HepG2 (cell line): ENCODE data around the gene FGFR2. TPM values are rescaled to one million over a fixed set of nuclear protein-coding genes. Genes with fewer than 3 reads are reported as not detected.

Experiments used
- AHR ChIP-seq: IDR thresholded peaks from 2 replicates; pipeline ENCODE4 v1.6.1; 2018; ENCODE audit warnings: missing genetic modification reagents, missing compliant biosample characterization
- BRCA1 ChIP-seq: sonication (generic); formaldehyde crosslinking; IDR thresholded peaks from 2 replicates; pipeline ENCODE4 v1.4.0; 2020; ENCODE audit warnings: missing genetic modification reagents
- CHD4 ChIP-seq: fragments of 200-600 bp; sonication (generic); IDR thresholded peaks from 2 replicates; pipeline ENCODE4 v1.7.0; 2017; ENCODE audit warnings: mild to moderate bottlenecking, low read length, borderline replicate concordance
- ELF1 ChIP-seq: sonication (generic); formaldehyde crosslinking; IDR thresholded peaks from 2 replicates; pipeline ENCODE4 v1.4.0; 2020; ENCODE audit warnings: missing genetic modification reagents
- ESRRA ChIP-seq: sonication (generic); formaldehyde crosslinking; IDR thresholded peaks from 2 replicates; pipeline ENCODE4 v1.5.1; 2020; ENCODE audit warnings: mild to moderate bottlenecking, low read depth, missing genetic modification reagents
- HDAC2 ChIP-seq: sonication (generic); formaldehyde crosslinking; IDR thresholded peaks from 2 replicates; pipeline ENCODE4 v1.4.0; 2020; ENCODE audit warnings: missing genetic modification reagents
- JUND ChIP-seq: sonication (generic); formaldehyde crosslinking; IDR thresholded peaks from 2 replicates; pipeline ENCODE4 v1.8.0; 2022; ENCODE audit warnings: mild to moderate bottlenecking, missing genetic modification reagents
- RBM22 ChIP-seq: fragments of 200-400 bp; formaldehyde crosslinking; optimal IDR thresholded peaks from 2 replicates; pipeline ENCODE3; 2017; ENCODE audit warnings: mild to moderate bottlenecking, low read length, moderate library complexity
- RXRA ChIP-seq: sonication (generic); formaldehyde crosslinking; IDR thresholded peaks from 2 replicates; pipeline ENCODE4 v1.5.1; 2020; ENCODE audit warnings: missing genetic modification reagents
- SALL2 ChIP-seq: sonication (generic); formaldehyde crosslinking; IDR thresholded peaks from 2 replicates; pipeline ENCODE4 v1.8.1; 2023; ENCODE audit warnings: mild to moderate bottlenecking, missing genetic modification reagents, inconsistent platforms
- SNAPC2 ChIP-seq: sonication (generic); formaldehyde crosslinking; IDR thresholded peaks from 2 replicates; pipeline ENCODE4 v1.8.1; 2022; ENCODE audit warnings: mild to moderate bottlenecking, missing genetic modification reagents
- TMF1 ChIP-seq: sonication (generic); formaldehyde crosslinking; IDR thresholded peaks from 2 replicates; pipeline ENCODE4 v1.8.1; 2022; ENCODE audit warnings: low read depth, missing genetic modification reagents
- TRIM24 ChIP-seq: sonication (generic); formaldehyde crosslinking; IDR thresholded peaks from 2 replicates; pipeline ENCODE4 v1.8.0; 2022; ENCODE audit warnings: mild to moderate bottlenecking, missing genetic modification reagents
- U2AF1 ChIP-seq: fragments of 200-400 bp; formaldehyde crosslinking; optimal IDR thresholded peaks from 2 replicates; pipeline ENCODE3; 2017; ENCODE audit warnings: mild to moderate bottlenecking, low read depth, low read length
- ZFP1 ChIP-seq: IDR thresholded peaks from 2 replicates; pipeline ENCODE4 v1.6.1; 2016
- ZNF138 ChIP-seq: sonication (generic); formaldehyde crosslinking; IDR thresholded peaks from 2 replicates; pipeline ENCODE4 v1.5.0; 2020; ENCODE audit warnings: mild to moderate bottlenecking, low read depth, missing genetic modification reagents
- ZNF143 ChIP-seq: sonication (generic); formaldehyde crosslinking; IDR thresholded peaks from 2 replicates; pipeline ENCODE4 v1.4.0; 2020; ENCODE audit warnings: missing genetic modification reagents
- ZNF253 ChIP-seq: sonication (generic); formaldehyde crosslinking; IDR thresholded peaks from 2 replicates; pipeline ENCODE4 v1.8.0; 2022; ENCODE audit warnings: mild to moderate bottlenecking, missing genetic modification reagents, borderline replicate concordance
- ZNF44 ChIP-seq: sonication (generic); formaldehyde crosslinking; IDR thresholded peaks from 2 replicates; pipeline ENCODE4 v1.5.1; 2020; ENCODE audit warnings: mild to moderate bottlenecking, missing genetic modification reagents
- ZNF546 ChIP-seq: sonication (generic); formaldehyde crosslinking; conservative IDR thresholded peaks from 2 replicates; pipeline ENCODE4 v1.8.1; 2023; ENCODE audit warnings: mild to moderate bottlenecking, missing genetic modification reagents
- ZNF577 ChIP-seq: sonication (generic); formaldehyde crosslinking; IDR thresholded peaks from 2 replicates; pipeline ENCODE4 v1.4.0; 2020; ENCODE audit warnings: mild to moderate bottlenecking, low read depth, missing genetic modification reagents, borderline replicate concordance
- ZNF768 ChIP-seq: sonication (generic); formaldehyde crosslinking; IDR thresholded peaks from 2 replicates; pipeline ENCODE4 v1.4.0; 2020; ENCODE audit warnings: missing genetic modification reagents
- polyA plus RNA-seq, 8 experiments: library from polyadenylated mRNA; depleted of rRNA in 3 of 8; stranded (reverse) in 7 of 8; unstranded in 1 of 8; fragments of >200 nt; fragmentation: Illumina TruSeq in 4 of 8; extraction: Trizol in 4 of 8; gene quantifications; 2 replicates each; pipeline versions ENCODE4 v1.2.1 to v1.2.3, GENCODE V29; 2011 to 2016; ENCODE audit warnings: low read depth in 4 of 8, missing spikeins in 1 of 8, mixed read lengths in 1 of 8; ENCODE audit not compliant: insufficient read depth in 1 of 8
- total RNA-seq, 5 experiments: library from RNA; depleted of rRNA; stranded (reverse); fragments of >200 nt; fragmentation: Illumina TruSeq; extraction: Trizol; gene quantifications; 2 replicates each; pipeline ENCODE4 v1.2.3, GENCODE V29; 2016; ENCODE audit warnings: low read depth in 1 of 5
- TF ChIP-seq, protein P1 (sequence below): sonication (generic); formaldehyde crosslinking; IDR thresholded peaks from 2 replicates; pipeline ENCODE4 v1.4.0; 2020; ENCODE audit warnings: missing genetic modification reagents, borderline replicate concordance
- TF ChIP-seq, protein P2 (sequence below): fragments of 450-650 bp; IDR thresholded peaks from 2 replicates; pipeline ENCODE4 v1.6.1; 2016
- TF ChIP-seq, protein P3 (sequence below): sonication (generic); formaldehyde crosslinking; conservative IDR thresholded peaks from 2 replicates; pipeline ENCODE4 v1.4.0; 2020; ENCODE audit warnings: missing genetic modification reagents
- TF ChIP-seq, protein P4 (sequence below): sonication (generic); formaldehyde crosslinking; conservative IDR thresholded peaks from 2 replicates; pipeline ENCODE4 v1.5.0; 2020; ENCODE audit warnings: missing genetic modification reagents

Gene FGFR2
- total and polyA plus RNA-seq, 2 of the 13 experiments (the other 11 are each of a cell fraction or from before 2014, with no cell fraction given) = 1.6 to 2.6 TPM

DNA sequence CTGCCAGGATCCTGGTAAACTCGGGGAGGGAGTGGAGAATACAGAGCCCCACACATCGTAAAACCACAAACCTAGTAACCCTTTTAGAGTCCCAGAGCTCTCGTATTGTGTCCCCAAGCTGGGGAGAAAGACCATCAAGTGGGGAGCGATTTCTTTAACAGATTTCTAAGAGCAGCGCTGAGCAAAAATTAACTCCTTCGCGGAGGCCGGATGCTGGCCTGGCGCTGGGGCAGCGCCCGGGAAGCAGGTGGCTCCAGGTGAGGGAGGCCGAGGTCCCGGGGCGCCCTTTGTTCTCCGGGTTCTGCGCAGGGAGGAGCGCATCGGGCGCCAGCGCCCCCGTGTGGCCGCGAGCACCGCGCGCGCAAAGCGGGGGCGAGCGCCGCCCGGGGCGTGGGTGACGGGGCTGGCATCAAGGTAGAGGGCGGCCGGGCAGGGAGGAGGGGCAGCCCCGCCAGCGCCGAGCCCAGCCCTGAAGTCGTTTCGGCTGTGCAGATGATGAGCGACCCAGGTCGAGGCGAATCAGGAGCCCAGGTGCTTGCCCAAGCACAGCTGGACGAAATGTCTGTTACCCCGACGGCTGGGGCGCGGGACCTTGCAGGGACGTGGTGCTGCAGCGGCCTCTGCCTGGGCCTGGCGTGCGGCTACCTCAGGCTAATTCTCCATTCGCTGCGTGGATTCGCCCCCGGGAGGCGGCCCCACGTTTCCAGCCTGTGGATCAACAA lies 10.4 kb upstream of the FGFR2 start (continued):
- TF ChIP-seq, protein P1, sequence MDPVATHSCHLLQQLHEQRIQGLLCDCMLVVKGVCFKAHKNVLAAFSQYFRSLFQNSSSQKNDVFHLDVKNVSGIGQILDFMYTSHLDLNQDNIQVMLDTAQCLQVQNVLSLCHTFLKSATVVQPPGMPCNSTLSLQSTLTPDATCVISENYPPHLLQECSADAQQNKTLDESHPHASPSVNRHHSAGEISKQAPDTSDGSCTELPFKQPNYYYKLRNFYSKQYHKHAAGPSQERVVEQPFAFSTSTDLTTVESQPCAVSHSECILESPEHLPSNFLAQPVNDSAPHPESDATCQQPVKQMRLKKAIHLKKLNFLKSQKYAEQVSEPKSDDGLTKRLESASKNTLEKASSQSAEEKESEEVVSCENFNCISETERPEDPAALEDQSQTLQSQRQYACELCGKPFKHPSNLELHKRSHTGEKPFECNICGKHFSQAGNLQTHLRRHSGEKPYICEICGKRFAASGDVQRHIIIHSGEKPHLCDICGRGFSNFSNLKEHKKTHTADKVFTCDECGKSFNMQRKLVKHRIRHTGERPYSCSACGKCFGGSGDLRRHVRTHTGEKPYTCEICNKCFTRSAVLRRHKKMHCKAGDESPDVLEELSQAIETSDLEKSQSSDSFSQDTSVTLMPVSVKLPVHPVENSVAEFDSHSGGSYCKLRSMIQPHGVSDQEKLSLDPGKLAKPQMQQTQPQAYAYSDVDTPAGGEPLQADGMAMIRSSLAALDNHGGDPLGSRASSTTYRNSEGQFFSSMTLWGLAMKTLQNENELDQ (CRISPR knock-in tag) = no peak
- TF ChIP-seq RXRA (CRISPR knock-in tag) = no peak
- no peak for TF ChIP-seq ZFP1
- no peak for TF ChIP-seq AHR (CRISPR knock-in tag)
- TF ChIP-seq, protein P2, sequence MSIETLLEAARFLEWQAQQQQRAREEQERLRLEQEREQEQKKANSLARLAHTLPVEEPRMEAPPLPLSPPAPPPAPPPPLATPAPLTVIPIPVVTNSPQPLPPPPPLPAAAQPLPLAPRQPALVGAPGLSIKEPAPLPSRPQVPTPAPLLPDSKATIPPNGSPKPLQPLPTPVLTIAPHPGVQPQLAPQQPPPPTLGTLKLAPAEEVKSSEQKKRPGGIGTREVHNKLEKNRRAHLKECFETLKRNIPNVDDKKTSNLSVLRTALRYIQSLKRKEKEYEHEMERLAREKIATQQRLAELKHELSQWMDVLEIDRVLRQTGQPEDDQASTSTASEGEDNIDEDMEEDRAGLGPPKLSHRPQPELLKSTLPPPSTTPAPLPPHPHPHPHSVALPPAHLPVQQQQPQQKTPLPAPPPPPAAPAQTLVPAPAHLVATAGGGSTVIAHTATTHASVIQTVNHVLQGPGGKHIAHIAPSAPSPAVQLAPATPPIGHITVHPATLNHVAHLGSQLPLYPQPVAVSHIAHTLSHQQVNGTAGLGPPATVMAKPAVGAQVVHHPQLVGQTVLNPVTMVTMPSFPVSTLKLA = no peak
- no peak for TF ChIP-seq ZNF253 (CRISPR knock-in tag)
- TF ChIP-seq SNAPC2 (CRISPR knock-in tag) = no peak
- TF ChIP-seq, protein P3, sequence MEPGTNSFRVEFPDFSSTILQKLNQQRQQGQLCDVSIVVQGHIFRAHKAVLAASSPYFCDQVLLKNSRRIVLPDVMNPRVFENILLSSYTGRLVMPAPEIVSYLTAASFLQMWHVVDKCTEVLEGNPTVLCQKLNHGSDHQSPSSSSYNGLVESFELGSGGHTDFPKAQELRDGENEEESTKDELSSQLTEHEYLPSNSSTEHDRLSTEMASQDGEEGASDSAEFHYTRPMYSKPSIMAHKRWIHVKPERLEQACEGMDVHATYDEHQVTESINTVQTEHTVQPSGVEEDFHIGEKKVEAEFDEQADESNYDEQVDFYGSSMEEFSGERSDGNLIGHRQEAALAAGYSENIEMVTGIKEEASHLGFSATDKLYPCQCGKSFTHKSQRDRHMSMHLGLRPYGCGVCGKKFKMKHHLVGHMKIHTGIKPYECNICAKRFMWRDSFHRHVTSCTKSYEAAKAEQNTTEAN = no peak
- no peak for TF ChIP-seq ZNF44
- TF ChIP-seq, protein P4, sequence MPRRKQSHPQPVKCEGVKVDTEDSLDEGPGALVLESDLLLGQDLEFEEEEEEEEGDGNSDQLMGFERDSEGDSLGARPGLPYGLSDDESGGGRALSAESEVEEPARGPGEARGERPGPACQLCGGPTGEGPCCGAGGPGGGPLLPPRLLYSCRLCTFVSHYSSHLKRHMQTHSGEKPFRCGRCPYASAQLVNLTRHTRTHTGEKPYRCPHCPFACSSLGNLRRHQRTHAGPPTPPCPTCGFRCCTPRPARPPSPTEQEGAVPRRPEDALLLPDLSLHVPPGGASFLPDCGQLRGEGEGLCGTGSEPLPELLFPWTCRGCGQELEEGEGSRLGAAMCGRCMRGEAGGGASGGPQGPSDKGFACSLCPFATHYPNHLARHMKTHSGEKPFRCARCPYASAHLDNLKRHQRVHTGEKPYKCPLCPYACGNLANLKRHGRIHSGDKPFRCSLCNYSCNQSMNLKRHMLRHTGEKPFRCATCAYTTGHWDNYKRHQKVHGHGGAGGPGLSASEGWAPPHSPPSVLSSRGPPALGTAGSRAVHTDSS (CRISPR knock-in tag) = no peak
- no peak for TF ChIP-seq ZNF143
- TF ChIP-seq JUND = no peak
- no peak for TF ChIP-seq BRCA1 (CRISPR knock-in tag)
- TF ChIP-seq ZNF546 (CRISPR knock-in tag) = 0 out of 2 replicates have a peak, but pooled peaks have one; percentile 26
- TF ChIP-seq TMF1 (CRISPR knock-in tag) = no peak
- peak; percentile 50; the same call in 1 of the 2 replicates for TF ChIP-seq ZNF768 (CRISPR knock-in tag)
- no peak for TF ChIP-seq ZNF577
- TF ChIP-seq CHD4 = no peak
- no peak for TF ChIP-seq HDAC2
- 0 out of 2 replicates have a peak, but pooled peaks have one; percentile 60 for TF ChIP-seq SALL2 (CRISPR knock-in tag)
- no peak for TF ChIP-seq TRIM24 (CRISPR knock-in tag)
- no peak for TF ChIP-seq U2AF1
- TF ChIP-seq ESRRA (CRISPR knock-in tag) = no peak
- no peak for TF ChIP-seq ZNF138 (CRISPR knock-in tag)
- TF ChIP-seq RBM22 = no peak
- TF ChIP-seq ELF1 (CRISPR knock-in tag) = no peak
